Panc1 (cell line): Measurements from ENCODE around the gene MYBPH. TPM values are rescaled to one million over a fixed set of nuclear protein-coding genes. Genes with fewer than 3 reads are reported as not detected.
A peak's percentile ranks its signal among the peaks of the same experiment; 100 is the strongest.

Experiments
- ATAC-seq: fragments of 200-7000 bp; cut with Tn5 transposase; 2 replicates; pipeline ENCODE4 v1.9.1; 2020; ENCODE audit warnings: mild to moderate bottlenecking, moderate library complexity
- BruUV-seq: library from RNA; stranded (reverse); fragments of 400-500 nt; replicated peaks from 2 replicates; lab custom pipeline; 2021; lab: Mats Ljungman, UMichigan
- CTCF ChIA-PET: fragments of 300-600 bp; sonication (Branson Sonifier 250); formaldehyde crosslinking; loops from one replicate; lab custom pipeline; 2022; ENCODE audit warnings: antibody characterized with exemption; lab: Charles Lee
- POLR2A ChIA-PET: fragments of 300-600 bp; sonication (Branson Sonifier 250); formaldehyde crosslinking; loops from one replicate; lab custom pipeline; 2022; ENCODE audit warnings: antibody characterized with exemption; lab: Charles Lee
- DNase-seq: peaks from one replicate; pipeline ENCODE4 v3.0.0-alpha.2; 2010; ENCODE audit warnings: low read depth, low spot score
- H3K27ac ChIP-seq: 2 replicates; pipeline ENCODE4 v1.5.1; 2011; ENCODE audit warnings: mild to moderate bottlenecking, low read length, inconsistent platforms
- H3K27me3 ChIP-seq: fragments of 200-500 bp; sonication (Bioruptor generic); 2 replicates; pipeline ENCODE4 v1.6.0; 2014; ENCODE audit warnings: low read length, inconsistent platforms; ENCODE audit not compliant: control insufficient read depth, insufficient read depth
- H3K36me3 ChIP-seq: fragments of 200-500 bp; sonication (Bioruptor generic); 2 replicates; pipeline ENCODE4 v1.5.1; 2014; ENCODE audit warnings: inconsistent platforms, mild to moderate bottlenecking, low read length, moderate library complexity; ENCODE audit not compliant: control insufficient read depth, insufficient read depth
- H3K4me1 ChIP-seq: 2 replicates; pipeline ENCODE4 v1.5.1; 2011; ENCODE audit warnings: inconsistent platforms, mild to moderate bottlenecking, low read length, moderate library complexity; ENCODE audit not compliant: control insufficient read depth, insufficient read depth
- H3K4me3 ChIP-seq, 2 experiments: 2 replicates each; pipeline ENCODE4 v1.5.1; 2011 to 2012; ENCODE audit warnings: low read depth in 2 of 2, low read length in 2 of 2, mild to moderate bottlenecking in 2 of 2, inconsistent platforms in 1 of 2, moderate library complexity in 1 of 2
- H3K9me3 ChIP-seq: fragments of 200-500 bp; sonication (Bioruptor generic); 2 replicates; pipeline ENCODE4 v1.5.1; 2014; ENCODE audit warnings: low read depth, mild to moderate bottlenecking, inconsistent platforms, low read length, moderate library complexity; ENCODE audit not compliant: control insufficient read depth, insufficient read depth
- POLR2AphosphoS5 ChIP-seq: IDR thresholded peaks from 2 replicates; pipeline ENCODE4 v1.6.1; 2012; ENCODE audit warnings: mild to moderate bottlenecking, low read depth, low read length, moderate library complexity
- REST ChIP-seq, 2 experiments: IDR thresholded peaks; 2 replicates each; pipeline ENCODE4 v1.6.1; 2011 to 2012; ENCODE audit warnings: low read depth in 2 of 2, control low read depth in 1 of 2, low read length in 1 of 2, mild to moderate bottlenecking in 1 of 2, moderate library complexity in 1 of 2; ENCODE audit not compliant: insufficient read depth in 1 of 2
- SIN3A ChIP-seq: IDR thresholded peaks from 2 replicates; pipeline ENCODE4 v1.6.1; 2012; ENCODE audit warnings: low read depth, mild to moderate bottlenecking, low read length, moderate library complexity, borderline replicate concordance; ENCODE audit not compliant: insufficient read depth
- TCF7L2 ChIP-seq: IDR thresholded peaks from 2 replicates; pipeline ENCODE4 v1.6.1; 2011; ENCODE audit warnings: mild to moderate bottlenecking, low read depth, low read length, inconsistent platforms
- in situ Hi-C: cut with HindIII; loops from 2 replicates; pipeline ENCODE4 v1.10.0; 2016; ENCODE audit warnings: low sequenced_read_pairs, low pct_unique_long_range_greater_than_20kb
- intact Hi-C: fragments of 100-400 bp; cut with micrococcal nuclease; formaldehyde crosslinking; loops from one replicate; pipeline ENCODE4 v1.10.0; 2022; ENCODE audit not compliant: unreplicated experiment
- total RNA-seq: library from RNA; stranded (reverse); gene quantifications from one replicate; pipeline ENCODE4 v1.2.1, GENCODE V29; 2021; ENCODE audit not compliant: unreplicated experiment
- TF ChIP-seq, protein P1 (sequence below): fragments of 450-650 bp; IDR thresholded peaks from 2 replicates; pipeline ENCODE4 v1.5.1; 2017; ENCODE audit warnings: mild to moderate bottlenecking

The MYBPH gene
- total RNA-seq, 1 experiment from 2014 or later = not detected

DNA sequence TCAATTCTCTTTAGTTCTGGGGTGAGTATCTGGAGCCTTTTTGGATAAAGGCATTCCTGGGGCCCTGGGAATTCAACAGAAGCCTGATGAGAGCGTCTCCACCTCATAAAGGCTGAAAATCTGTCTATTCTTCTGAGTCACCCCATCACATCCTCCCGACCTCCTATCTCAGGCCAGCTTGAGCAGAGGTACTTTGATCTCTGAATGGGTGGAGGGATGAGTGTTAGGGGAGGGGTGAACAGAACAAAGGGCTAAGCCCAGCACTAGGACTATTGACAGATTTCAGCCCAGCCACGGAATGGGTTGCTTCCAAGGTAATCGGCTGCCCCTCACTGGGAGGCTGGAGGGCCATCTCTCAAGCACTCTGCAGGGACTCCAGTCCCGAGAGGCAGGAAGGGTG, 2.5 kb upstream of the MYBPH start:
- H3K36me3 ChIP-seq = no peaks in the 10 kb centered on the region
- no peak overlapping the region for H3K4me3 ChIP-seq
- CTCF ChIA-PET = no interaction called here
- POLR2A ChIA-PET = no interaction called here
- no peak for DNase-seq
- no peak overlapping the region for H3K27ac ChIP-seq
- in situ Hi-C loops = no loop called here
- BruUV-seq = no TSS peak
- H3K9me3 ChIP-seq = no peaks in the 10 kb centered on the region
- H3K27me3 ChIP-seq = no peaks in the 10 kb centered on the region
- intact Hi-C loops = no loop called here
- H3K4me1 ChIP-seq = no peaks in the 10 kb centered on the region
- ATAC-seq = no peak
- no peak for TF ChIP-seq SIN3A
- TF ChIP-seq TCF7L2 = no peak
- TF ChIP-seq REST (IDR thresholded peaks at IDR 0.05; ENCODE audit: insufficient read depth in 1 of 2, low read depth in 2 of 2, low read length in 1 of 2) = no peak
- TF ChIP-seq, protein P1, sequence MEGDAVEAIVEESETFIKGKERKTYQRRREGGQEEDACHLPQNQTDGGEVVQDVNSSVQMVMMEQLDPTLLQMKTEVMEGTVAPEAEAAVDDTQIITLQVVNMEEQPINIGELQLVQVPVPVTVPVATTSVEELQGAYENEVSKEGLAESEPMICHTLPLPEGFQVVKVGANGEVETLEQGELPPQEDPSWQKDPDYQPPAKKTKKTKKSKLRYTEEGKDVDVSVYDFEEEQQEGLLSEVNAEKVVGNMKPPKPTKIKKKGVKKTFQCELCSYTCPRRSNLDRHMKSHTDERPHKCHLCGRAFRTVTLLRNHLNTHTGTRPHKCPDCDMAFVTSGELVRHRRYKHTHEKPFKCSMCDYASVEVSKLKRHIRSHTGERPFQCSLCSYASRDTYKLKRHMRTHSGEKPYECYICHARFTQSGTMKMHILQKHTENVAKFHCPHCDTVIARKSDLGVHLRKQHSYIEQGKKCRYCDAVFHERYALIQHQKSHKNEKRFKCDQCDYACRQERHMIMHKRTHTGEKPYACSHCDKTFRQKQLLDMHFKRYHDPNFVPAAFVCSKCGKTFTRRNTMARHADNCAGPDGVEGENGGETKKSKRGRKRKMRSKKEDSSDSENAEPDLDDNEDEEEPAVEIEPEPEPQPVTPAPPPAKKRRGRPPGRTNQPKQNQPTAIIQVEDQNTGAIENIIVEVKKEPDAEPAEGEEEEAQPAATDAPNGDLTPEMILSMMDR = no peak
- TF ChIP-seq POLR2AphosphoS5 = no peak

DNA sequence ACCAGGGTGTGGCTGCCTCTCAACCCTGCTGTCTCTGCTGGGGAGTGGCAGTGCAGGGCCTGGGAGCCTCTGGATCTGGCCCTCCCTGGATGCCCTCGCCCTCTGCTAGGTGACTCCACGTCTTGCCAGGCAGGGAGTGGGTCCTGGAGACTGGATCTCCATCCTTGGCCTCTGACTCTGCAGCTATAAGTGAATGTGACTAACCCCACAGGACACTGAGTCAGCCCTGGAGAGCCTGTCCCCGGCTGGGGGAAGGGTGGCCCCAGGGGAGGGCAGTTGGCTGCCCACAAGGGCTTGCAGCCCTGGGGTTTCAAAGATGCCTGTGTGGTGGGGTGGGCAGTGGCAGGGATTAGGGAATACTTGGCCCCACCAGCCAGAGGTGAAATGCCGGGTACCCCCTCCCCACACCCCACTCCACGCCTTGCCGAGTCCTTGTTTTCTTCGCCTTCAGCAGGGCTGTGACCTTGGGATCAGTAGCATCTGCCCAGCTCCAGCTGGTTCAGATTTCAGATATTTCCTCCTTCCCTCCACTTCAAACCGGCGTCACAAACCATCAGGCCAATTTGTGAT, 1.9 kb upstream of the MYBPH start:
- Histone ChIP-seq H3K27ac (no peak overlapping the region), H3K4me3 (no peak overlapping the region), H3K36me3 (no peaks in the 10 kb centered on the region), H3K27me3 (no peaks in the 10 kb centered on the region), H3K4me1 (no peaks in the 10 kb centered on the region), H3K9me3 (no peaks in the 10 kb centered on the region)
- ChIA-PET CTCF (no interaction called here), POLR2A (no interaction called here)
- ATAC-seq (peak; percentile 35; the same call in 1 of the 2 replicates), DNase-seq (no peak)
- TF ChIP-seq, protein P1 = no peak
- TF ChIP-seq TCF7L2 (no peak), SIN3A (no peak), REST (IDR thresholded peaks at IDR 0.05; ENCODE audit: insufficient read depth in 1 of 2, low read depth in 2 of 2, low read length in 1 of 2) (no peak), POLR2AphosphoS5 (no peak)
- BruUV-seq = no TSS peak
- intact Hi-C loops (no loop called here), in situ Hi-C loops (no loop called here)
